DOHH2 (cell line): ENCODE measurements around the gene STARD4.

Experiments used
- EZH2phosphoT487 ChIP-seq: fragments of 200-600 bp; sonication (generic); IDR thresholded peaks from 2 replicates; pipeline ENCODE4 v1.6.1; 2017; ENCODE audit warnings: borderline replicate concordance, mild to moderate bottlenecking, antibody characterized with exemption, low read length, moderate library complexity, mixed read lengths
- TF ChIP-seq, protein P1 (sequence below): fragments of 200-600 bp; sonication (generic); IDR thresholded peaks from one replicate; pipeline ENCODE4 v1.5.1; 2014; ENCODE audit warnings: antibody characterized with exemption, mild to moderate bottlenecking, low read depth, low read length; ENCODE audit not compliant: poor library complexity, severe bottlenecking

DNA sequence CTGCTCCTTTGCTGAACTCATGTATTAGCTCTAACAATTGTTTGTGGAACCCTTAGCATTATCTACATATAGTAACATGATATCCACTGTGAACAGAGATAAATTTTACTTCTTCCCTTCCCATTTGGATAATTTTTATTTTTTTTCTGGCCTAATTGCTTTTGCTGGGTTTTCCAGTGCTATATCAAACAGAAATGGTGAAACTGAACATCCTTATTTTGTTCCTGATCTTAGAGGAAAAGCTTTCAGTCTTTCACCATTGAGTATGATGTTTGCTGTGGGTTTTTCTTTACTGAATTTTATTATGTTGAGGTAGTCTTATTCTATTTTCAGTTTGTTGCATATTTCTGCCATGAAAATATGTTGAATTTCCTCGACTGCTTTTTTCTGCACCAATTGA, 44.8 kb upstream of the STARD4 start:
- TF ChIP-seq, protein P1, sequence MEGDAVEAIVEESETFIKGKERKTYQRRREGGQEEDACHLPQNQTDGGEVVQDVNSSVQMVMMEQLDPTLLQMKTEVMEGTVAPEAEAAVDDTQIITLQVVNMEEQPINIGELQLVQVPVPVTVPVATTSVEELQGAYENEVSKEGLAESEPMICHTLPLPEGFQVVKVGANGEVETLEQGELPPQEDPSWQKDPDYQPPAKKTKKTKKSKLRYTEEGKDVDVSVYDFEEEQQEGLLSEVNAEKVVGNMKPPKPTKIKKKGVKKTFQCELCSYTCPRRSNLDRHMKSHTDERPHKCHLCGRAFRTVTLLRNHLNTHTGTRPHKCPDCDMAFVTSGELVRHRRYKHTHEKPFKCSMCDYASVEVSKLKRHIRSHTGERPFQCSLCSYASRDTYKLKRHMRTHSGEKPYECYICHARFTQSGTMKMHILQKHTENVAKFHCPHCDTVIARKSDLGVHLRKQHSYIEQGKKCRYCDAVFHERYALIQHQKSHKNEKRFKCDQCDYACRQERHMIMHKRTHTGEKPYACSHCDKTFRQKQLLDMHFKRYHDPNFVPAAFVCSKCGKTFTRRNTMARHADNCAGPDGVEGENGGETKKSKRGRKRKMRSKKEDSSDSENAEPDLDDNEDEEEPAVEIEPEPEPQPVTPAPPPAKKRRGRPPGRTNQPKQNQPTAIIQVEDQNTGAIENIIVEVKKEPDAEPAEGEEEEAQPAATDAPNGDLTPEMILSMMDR, result no peak
- no peak for TF ChIP-seq EZH2phosphoT487
